MG63 (cell line): ENCODE measurements around the gene OR2W3. TPM values are rescaled to one million over a fixed set of nuclear protein-coding genes. Genes with fewer than 3 reads are reported as not detected.

Source experiments
- total RNA-seq: library from RNA; depleted of rRNA; stranded (reverse); fragments of >200 nt; shearing (Covaris generic); gene quantifications from 2 replicates; pipeline ENCODE4 v1.2.3, GENCODE V29; 2014; ENCODE audit warnings: low replicate concordance; rRNA removed

OR2W3 gene
- total RNA-seq, 1 experiment from 2014 or later: 4.0 TPM

Other genes with a start within 250 kb of the OR2W3 start
- not detected in 2 replicates for gene OR13G1, start 215.8 kb upstream of the OR2W3 start, total RNA-seq
- not detected in 2 replicates for gene OR6F1, start 178.9 kb upstream of the OR2W3 start, total RNA-seq
- gene OR14K1, start 157.0 kb upstream of the OR2W3 start, total RNA-seq: not detected in 2 replicates
- gene OR14A2, start 147.4 kb upstream of the OR2W3 start, total RNA-seq: not detected in 2 replicates
- not detected in 2 replicates for gene OR1C1, start 135.0 kb upstream of the OR2W3 start, total RNA-seq
- not detected in 2 replicates for gene OR14A16, start 71.5 kb upstream of the OR2W3 start, total RNA-seq
- not detected in 2 replicates for gene OR11L1, start 53.7 kb upstream of the OR2W3 start, total RNA-seq
- 10.8 and 13.7 TPM in 2 replicates for gene TRIM58, start 38.4 kb upstream of the OR2W3 start, total RNA-seq
- not detected in 2 replicates for gene OR2T8, start 24.7 kb downstream of the OR2W3 start, total RNA-seq
- gene OR2AJ1, start 29.3 kb downstream of the OR2W3 start, total RNA-seq: not detected in 2 replicates
- gene OR2L8, start 53.3 kb downstream of the OR2W3 start, total RNA-seq: not detected in 2 replicates
- gene OR2AK2, start 69.6 kb downstream of the OR2W3 start, total RNA-seq: not detected in 2 replicates
- gene OR2L5, start 118.1 kb downstream of the OR2W3 start, total RNA-seq: not detected in 2 replicates
- 0.16 TPM in 1 of 2 replicates, not detected in the other for gene OR2L2, start 134.5 kb downstream of the OR2W3 start, total RNA-seq
- gene OR2L3, start 151.2 kb downstream of the OR2W3 start, total RNA-seq: not detected in 2 replicates
- not detected in 2 replicates for gene OR2L13, start 199.6 kb downstream of the OR2W3 start, total RNA-seq
- gene OR2M5, start 249.6 kb downstream of the OR2W3 start, total RNA-seq: not detected in 2 replicates